BE2C (cell line): ENCODE data around the gene TFCP2L1.

Source experiments
- DNase-seq: peaks from one replicate; pipeline ENCODE4 v3.0.0-alpha.2; 2020
- H3K27me3 ChIP-seq: fragments of 250-450 bp; sonication (Bioruptor Pico); 2 replicates; pipeline ENCODE4 v1.5.1; 2020; ENCODE audit warnings: mild to moderate bottlenecking
- H3K36me3 ChIP-seq: fragments of 250-450 bp; sonication (Bioruptor Pico); 2 replicates; pipeline ENCODE4 v1.5.1; 2020; ENCODE audit warnings: mild to moderate bottlenecking
- H3K4me1 ChIP-seq: fragments of 250-450 bp; sonication (Bioruptor Pico); 2 replicates; pipeline ENCODE4 v1.5.1; 2020
- H3K4me3 ChIP-seq: 2 replicates; pipeline ENCODE4 v1.5.1; 2011; ENCODE audit warnings: low read depth, low read length
- H3K9me3 ChIP-seq: fragments of 250-450 bp; sonication (Bioruptor Pico); 2 replicates; pipeline ENCODE4 v1.5.1; 2020
- CTCF ChIP-seq: IDR thresholded peaks from 2 replicates; pipeline ENCODE4 v1.5.1; 2012; ENCODE audit warnings: mild to moderate bottlenecking, low read depth, low read length

TFCP2L1 gene

GRCh38 chr2:121289271-121289670, 4.3 kb upstream of the TFCP2L1 start:
- DNase-seq = no peak
- Histone ChIP-seq H3K4me1 (no peaks in the 10 kb centered on the region), H3K4me3 (no peak overlapping the region), H3K36me3 (no peaks in the 10 kb centered on the region), H3K9me3 (no peaks in the 10 kb centered on the region), H3K27me3 (peaks cover 10% of the 10 kb centered on the region)
- TF ChIP-seq CTCF = no peak

GRCh38 chr2:121288454-121289231, 3.6 kb upstream of the TFCP2L1 start:
- no peaks in the 10 kb centered on the region for H3K4me1 ChIP-seq
- H3K36me3 ChIP-seq = no peaks in the 10 kb centered on the region
- peaks cover 13% of the 10 kb centered on the region for H3K27me3 ChIP-seq
- DNase-seq = no peak
- no peak for TF ChIP-seq CTCF
- no peak overlapping the region for H3K4me3 ChIP-seq
- H3K9me3 ChIP-seq = no peaks in the 10 kb centered on the region

- H3K4me3 ChIP-seq = no peak overlapping the region
- TF ChIP-seq CTCF = no peak
- H3K36me3 ChIP-seq = no peaks in the 10 kb centered on the region
- H3K4me1 ChIP-seq = no peaks in the 10 kb centered on the region
- H3K27me3 ChIP-seq = peaks cover 13% of the 10 kb centered on the region
- no peak for DNase-seq
- H3K9me3 ChIP-seq = no peaks in the 10 kb centered on the region
Measured at GRCh38 chr2:121287956-121288355, 3.0 kb upstream of the TFCP2L1 start.

- Histone ChIP-seq H3K36me3 (no peaks in the 10 kb centered on the region), H3K9me3 (no peaks in the 10 kb centered on the region), H3K27me3 (peaks cover 13% of the 10 kb centered on the region), H3K4me1 (no peaks in the 10 kb centered on the region), H3K4me3 (no peak overlapping the region)
- no peak for TF ChIP-seq CTCF
- no peak for DNase-seq
Measured at GRCh38 chr2:121287146-121287798, 2.3 kb upstream of the TFCP2L1 start.

- Histone ChIP-seq H3K4me1 (no peaks in the 10 kb centered on the region), H3K27me3 (peaks cover 13% of the 10 kb centered on the region), H3K9me3 (no peaks in the 10 kb centered on the region), H3K36me3 (no peaks in the 10 kb centered on the region), H3K4me3 (no peak overlapping the region)
- DNase-seq = no peak
- TF ChIP-seq CTCF = no peak
Measured at GRCh38 chr2:121286506-121286905, 1.5 kb upstream of the TFCP2L1 start.

GRCh38 chr2:121285926-121286325, 924 bp upstream of the TFCP2L1 start:
- no peaks in the 10 kb centered on the region for H3K36me3 ChIP-seq
- H3K4me1 ChIP-seq = no peaks in the 10 kb centered on the region
- no peak for TF ChIP-seq CTCF
- peaks cover 13% of the 10 kb centered on the region for H3K27me3 ChIP-seq
- H3K9me3 ChIP-seq = no peaks in the 10 kb centered on the region
- no peak overlapping the region for H3K4me3 ChIP-seq
- no peak for DNase-seq
